ENCODE results near the gene ST6GALNAC4.

- no peak for TF ChIP-seq CTCF (conservative IDR thresholded peaks at IDR 0.05)
- no peak for TF ChIP-seq ZFX (IDR thresholded peaks at IDR 0.05)
Measured at GRCh38 chr9:127874301-127875221, 42.3 kb downstream of the ST6GALNAC4 start.
